K562 (cell line): ENCODE results near the gene CD300A. TPM values are rescaled to one million over a fixed set of nuclear protein-coding genes. Genes with fewer than 3 reads are reported as not detected.

Experiments used
- ATAC-seq: fragments of 200-7000 bp; cut with Tn5 transposase; 3 replicates; pipeline ENCODE4 v1.9.1; 2020; ENCODE audit warnings: moderate library complexity
- BruUV-seq: library from RNA; stranded (reverse); fragments of 400-500 nt; replicated peaks from 2 replicates; lab custom pipeline; 2021; lab: Mats Ljungman, UMichigan
- CTCF ChIA-PET: fragments of 300-600 bp; formaldehyde crosslinking; extraction: SDS; loops from one replicate; lab custom pipeline; 2021; ENCODE audit warnings: low intra/inter-chr PET ratio; lab: Yijun Ruan, JAX
- POLR2A ChIA-PET: fragments of 300-600, 350-650 bp; sonication (Branson Sonifier 250); formaldehyde crosslinking; extraction: SDS; loops from one replicate; lab custom pipeline; 2021; ENCODE audit warnings: antibody characterized with exemption, inconsistent platforms; lab: Yijun Ruan, JAX
- DNase-seq, 4 experiments: peaks; one replicate each; pipeline versions ENCODE4 v3.0.0 to v3.0.0-alpha.2; 2011 to 2018; ENCODE audit warnings: low spot score in 3 of 4, mixed read lengths in 3 of 4; ENCODE audit errors: extremely low read depth in 1 of 4
- FAIRE-seq: peaks from 2 replicates; lab custom pipeline; 2011; peaks lifted over from hg19 to GRCh38; lab: Jason Lieb, UNC
- H2AFZ ChIP-seq: 2 replicates; pipeline ENCODE4 v1.6.0; 2011; ENCODE audit warnings: low read depth, low read length, control low read depth, inconsistent platforms
- H3K27ac ChIP-seq: fragments of 200-600 bp; 3 replicates; pipeline ENCODE4 v1.8.0; 2011; ENCODE audit warnings: low read depth, mild to moderate bottlenecking, control low read depth, inconsistent platforms, low read length, moderate library complexity, mixed read lengths; ENCODE audit errors: extremely low read depth
- H3K27me3 ChIP-seq, 2 experiments: fragments of 300-600 bp in 1 of 2; 2 replicates in 1 of 2; 3 replicates in 1 of 2; pipeline versions ENCODE4 v1.6.0 to v1.8.0; 2011; ENCODE audit warnings: inconsistent platforms in 2 of 2, low read length in 2 of 2, mild to moderate bottlenecking in 1 of 2, mixed read lengths in 1 of 2, moderate library complexity in 1 of 2; ENCODE audit not compliant: control insufficient read depth in 2 of 2, insufficient read depth in 2 of 2
- H3K36me3 ChIP-seq: fragments of 300-600 bp; 3 replicates; pipeline ENCODE4 v1.8.0; 2011; ENCODE audit warnings: mild to moderate bottlenecking, low read length, inconsistent platforms; ENCODE audit not compliant: control insufficient read depth, insufficient read depth
- H3K4me1 ChIP-seq, 2 experiments: fragments of 200-600 bp in 1 of 2; replicated peaks in 1 of 2; 2 replicates in 1 of 2; 3 replicates in 1 of 2; pipeline versions ENCODE4 v1.5.1 to v1.8.0; 2011; ENCODE audit warnings: inconsistent platforms in 2 of 2, low read length in 2 of 2, mild to moderate bottlenecking in 1 of 2, mixed read lengths in 1 of 2, moderate library complexity in 1 of 2; ENCODE audit not compliant: control insufficient read depth in 2 of 2, insufficient read depth in 2 of 2
- H3K4me2 ChIP-seq: 2 replicates; pipeline ENCODE4 v1.6.1; 2011; ENCODE audit warnings: low read length, control low read depth, inconsistent platforms, mixed read lengths; ENCODE audit not compliant: insufficient read depth
- H3K4me3 ChIP-seq: fragments of 200-600 bp; sonication (generic), shearing (Covaris generic); 2 replicates; pipeline ENCODE4 v1.5.1; 2016; ENCODE audit warnings: control low read depth, inconsistent platforms
- H3K79me2 ChIP-seq: fragments of 200-600 bp; 3 replicates; pipeline ENCODE4 v1.8.0; 2011; ENCODE audit warnings: low read length, inconsistent platforms; ENCODE audit not compliant: control insufficient read depth, insufficient read depth
- H3K9ac ChIP-seq, 2 experiments: 2 replicates each; pipeline versions ENCODE4 v1.6.0 to v1.6.1; 2011; ENCODE audit warnings: low read depth in 2 of 2, low read length in 2 of 2, control low read depth in 1 of 2, inconsistent platforms in 1 of 2, mild to moderate bottlenecking in 1 of 2, mixed read lengths in 1 of 2; ENCODE audit not compliant: insufficient read depth in 1 of 2
- H3K9me1 ChIP-seq: one replicate; pipeline ENCODE4 v1.6.0; 2011; ENCODE audit warnings: inconsistent platforms, mild to moderate bottlenecking, low read length, moderate library complexity; ENCODE audit not compliant: control insufficient read depth, insufficient read depth
- H3K9me3 ChIP-seq: replicated peaks from 2 replicates; pipeline ENCODE4 v1.5.1; 2011; ENCODE audit warnings: low read depth, low read length, inconsistent platforms; ENCODE audit not compliant: control insufficient read depth, insufficient read depth
- H4K20me1 ChIP-seq: replicated peaks from 2 replicates; pipeline ENCODE4 v1.6.1; 2011; ENCODE audit warnings: low read length, inconsistent platforms, mixed read lengths; ENCODE audit not compliant: control insufficient read depth, insufficient read depth
- C11orf30 ChIP-seq: fragments of 450-650 bp; IDR thresholded peaks from 2 replicates; pipeline ENCODE4 v1.6.1; 2016; ENCODE audit warnings: low read depth, mild to moderate bottlenecking
- DIDO1 ChIP-seq: fragments of 450-650 bp; IDR thresholded peaks from 2 replicates; pipeline ENCODE4 v1.6.1; 2016; ENCODE audit warnings: low read depth, missing biosample characterization, missing genetic modification characterization
- HNRNPL ChIP-seq: fragments of 200-400 bp; formaldehyde crosslinking; IDR thresholded peaks from 2 replicates; pipeline ENCODE4 v1.6.1; 2017; ENCODE audit warnings: low read depth, mild to moderate bottlenecking, low read length
- IRF2 ChIP-seq: sonication (generic); formaldehyde crosslinking; IDR thresholded peaks from 2 replicates; pipeline ENCODE4 v1.8.1; 2022; ENCODE audit warnings: mild to moderate bottlenecking, missing genetic modification reagents
- NFE2 ChIP-seq: IDR thresholded peaks from 2 replicates; pipeline ENCODE4 v1.6.1; 2014; ENCODE audit warnings: antibody characterized with exemption, low read depth
- SIX5 ChIP-seq, 2 experiments: IDR thresholded peaks; 2 replicates each; pipeline ENCODE4 v1.6.1; 2011; ENCODE audit warnings: low read length in 2 of 2, borderline replicate concordance in 1 of 2, low read depth in 1 of 2, mild to moderate bottlenecking in 1 of 2, moderate library complexity in 1 of 2; ENCODE audit not compliant: insufficient read depth in 1 of 2
- ZNF282 ChIP-seq: sonication (generic); formaldehyde crosslinking; IDR thresholded peaks from 2 replicates; pipeline ENCODE4 v1.8.1; 2023; ENCODE audit warnings: missing genetic modification reagents
- ZNF717 ChIP-seq: fragments of 250-450 bp; sonication (Bioruptor Pico); IDR thresholded peaks from 2 replicates; pipeline ENCODE4 v1.5.0; 2021
- in situ Hi-C: fragments of 300-500 bp; cut with MboI; formaldehyde crosslinking; loops from 4 replicates; pipeline ENCODE4 v1.15.0; 2018; ENCODE audit warnings: inconsistent platforms, mixed read lengths
- intact Hi-C: fragments of 100-400 bp; cut with micrococcal nuclease; formaldehyde crosslinking; loops from 2 replicates; pipeline ENCODE4 v1.14.2; 2022
- polyA plus RNA-seq, 8 experiments: library from polyadenylated mRNA; depleted of rRNA in 4 of 8; stranded (reverse) in 5 of 8; unstranded in 3 of 8; fragments of >200 nt; fragmentation: Nextera tagmentation in 2 of 8; fragmentation: Illumina TruSeq in 1 of 8; extraction: Ambion mirVana in 2 of 8; extraction: Trizol in 1 of 8; gene quantifications; 2 replicates each; pipeline versions ENCODE4 v1.2.1 to v1.2.3, GENCODE V29; 2011 to 2014; ENCODE audit warnings: inconsistent platforms in 1 of 8, missing spikeins in 1 of 8
- total RNA-seq, 7 experiments: library from RNA; depleted of rRNA in 6 of 7; stranded (reverse); fragments of >200 nt in 6 of 7; fragmentation: Illumina TruSeq in 2 of 7; extraction: Trizol in 2 of 7; gene quantifications; 2 replicates each; pipeline versions ENCODE4 v1.2.1 to v1.2.3, GENCODE V29; 2011 to 2021; ENCODE audit warnings: low replicate concordance in 1 of 7

The CD300A gene
- total and polyA plus RNA-seq, 9 of the 15 experiments (the other 6 are each of a cell fraction or from before 2014, with no cell fraction given): 0.21 to 1.7 (median 0.41) TPM; not detected in 1

DNA sequence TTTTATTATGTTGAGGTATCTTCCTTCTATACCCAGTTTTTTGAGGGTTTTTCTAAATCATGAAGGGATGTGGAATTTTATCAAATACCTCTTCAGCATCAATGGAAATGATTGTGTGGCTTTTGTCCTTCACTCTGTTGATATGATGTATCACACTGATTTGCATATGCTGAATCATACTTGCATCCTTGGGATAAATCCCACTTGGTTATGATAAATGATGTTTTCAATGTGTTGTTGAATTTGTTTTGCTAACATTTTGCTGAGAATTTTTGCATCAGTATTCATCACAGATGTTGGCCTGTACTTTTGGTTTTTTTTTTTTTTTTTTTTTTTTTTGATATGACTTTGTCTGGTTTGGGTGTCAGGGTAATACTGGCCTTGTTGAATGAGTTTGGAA, 41.7 kb downstream of the CD300A start:
- Histone ChIP-seq H4K20me1 (no peaks in the 10 kb centered on the region), H3K9ac (no peak overlapping the region), H3K4me1 (no peaks in the 10 kb centered on the region), H3K79me2 (no peaks in the 10 kb centered on the region), H3K36me3 (no peaks in the 10 kb centered on the region), H3K27me3 (no peaks in the 10 kb centered on the region), H3K9me3 (no peaks in the 10 kb centered on the region), H3K9me1 (no peaks in the 10 kb centered on the region), H3K4me3 (no peak overlapping the region), H3K27ac (no peak overlapping the region), H3K4me2 (no peak overlapping the region), H2AFZ (no peak overlapping the region)
- no peak for ATAC-seq
- TF ChIP-seq ZNF282 (CRISPR knock-in tag): no peak
- TF ChIP-seq HNRNPL: no peak
- TF ChIP-seq C11orf30: 0 out of 2 replicates have a peak, but pooled peaks have one; percentile 6
- TF ChIP-seq SIX5 (IDR thresholded peaks at IDR 0.05; ENCODE audit: borderline replicate concordance in 1 of 2, insufficient read depth in 1 of 2, low read depth in 1 of 2, low read length in 2 of 2): no peak
- no peak for TF ChIP-seq DIDO1 (tag)
- TF ChIP-seq IRF2 (CRISPR knock-in tag): no peak
- TF ChIP-seq ZNF717 (CRISPR knock-in tag): no peak
- 0 out of 2 replicates have a peak, but pooled peaks have one; percentile 2 for TF ChIP-seq NFE2
- BruUV-seq: no TSS peak
- ChIA-PET POLR2A (no interaction called here), CTCF (no interaction called here)
- DNase-seq: no peak
- in situ Hi-C loops: no loop called here
- intact Hi-C loops: no loop called here
- no peak for FAIRE-seq
